NCI-H1048 (cell line): ENCODE results near the gene ARHGEF25.
"Not testable (repeated sequence)": the region's sequence is repeated elsewhere in the genome, so short reads cannot be mapped to it uniquely, and the experiment has no call there.

Experiments
- DNase-seq: peaks from one replicate; lab custom pipeline; 2025; lab: John Stamatoyannopoulos, UW

ARHGEF25 gene

DNA sequence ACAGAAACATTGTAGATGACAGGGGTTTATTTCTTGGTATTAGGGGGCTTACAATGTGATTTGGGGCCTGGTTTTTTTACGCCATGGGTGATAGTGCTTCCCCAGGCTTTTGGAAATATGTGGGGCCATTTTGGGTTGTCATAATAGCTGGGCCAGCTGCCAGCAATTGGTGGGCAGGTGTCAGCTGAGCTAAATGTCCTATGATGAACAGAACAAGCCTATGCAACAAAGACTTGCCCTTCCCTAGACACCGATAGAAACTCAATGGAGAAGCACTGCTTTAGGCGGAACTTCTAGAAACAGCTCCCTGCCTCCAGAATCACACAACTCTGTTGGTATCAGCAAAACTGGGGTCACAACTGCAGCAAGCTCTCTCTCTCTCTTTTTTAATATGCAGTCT is 26.9 kb downstream of the ARHGEF25 start:
- no peak for DNase-seq

DNA sequence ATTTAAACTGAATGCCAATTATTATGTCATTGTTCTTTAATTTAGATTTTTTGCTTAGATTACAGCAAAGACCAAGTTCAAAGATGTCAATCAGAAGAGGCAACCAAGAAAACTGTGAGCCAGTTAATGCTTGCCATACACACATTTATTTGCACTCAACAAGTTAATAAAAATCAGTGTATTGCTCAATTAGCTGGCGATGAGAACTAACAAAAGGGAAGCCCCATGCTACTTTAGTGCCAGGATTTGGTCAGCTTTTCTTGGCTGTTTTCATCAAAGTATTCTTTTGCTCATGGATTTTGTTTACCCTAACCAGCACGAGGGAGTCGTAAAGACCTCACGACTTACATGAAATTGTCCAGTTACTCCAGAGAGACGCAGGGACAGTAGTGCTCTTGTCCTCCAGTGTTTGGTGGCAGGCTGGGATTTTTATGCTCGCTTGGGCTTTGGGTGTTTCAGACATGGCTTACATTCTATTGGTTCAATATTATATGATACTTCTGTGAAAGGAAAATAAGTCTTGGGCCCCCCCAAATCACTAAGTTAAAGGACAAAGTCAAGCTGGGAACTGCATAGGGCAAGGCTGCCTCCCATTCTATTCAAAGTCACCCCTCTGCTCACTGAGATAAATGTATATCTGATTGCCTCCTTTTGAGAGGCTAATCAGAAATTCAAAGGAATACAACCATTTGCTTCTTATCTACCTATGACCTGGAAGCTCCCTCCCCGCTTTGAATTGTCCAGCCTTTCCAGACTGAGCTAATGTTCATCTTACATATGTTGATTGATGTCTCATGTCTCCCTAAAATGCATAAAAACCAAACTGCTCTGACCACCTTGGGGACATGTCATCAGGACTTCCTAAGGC is 29.2 kb downstream of the ARHGEF25 start:
- DNase-seq = no peak

DNA sequence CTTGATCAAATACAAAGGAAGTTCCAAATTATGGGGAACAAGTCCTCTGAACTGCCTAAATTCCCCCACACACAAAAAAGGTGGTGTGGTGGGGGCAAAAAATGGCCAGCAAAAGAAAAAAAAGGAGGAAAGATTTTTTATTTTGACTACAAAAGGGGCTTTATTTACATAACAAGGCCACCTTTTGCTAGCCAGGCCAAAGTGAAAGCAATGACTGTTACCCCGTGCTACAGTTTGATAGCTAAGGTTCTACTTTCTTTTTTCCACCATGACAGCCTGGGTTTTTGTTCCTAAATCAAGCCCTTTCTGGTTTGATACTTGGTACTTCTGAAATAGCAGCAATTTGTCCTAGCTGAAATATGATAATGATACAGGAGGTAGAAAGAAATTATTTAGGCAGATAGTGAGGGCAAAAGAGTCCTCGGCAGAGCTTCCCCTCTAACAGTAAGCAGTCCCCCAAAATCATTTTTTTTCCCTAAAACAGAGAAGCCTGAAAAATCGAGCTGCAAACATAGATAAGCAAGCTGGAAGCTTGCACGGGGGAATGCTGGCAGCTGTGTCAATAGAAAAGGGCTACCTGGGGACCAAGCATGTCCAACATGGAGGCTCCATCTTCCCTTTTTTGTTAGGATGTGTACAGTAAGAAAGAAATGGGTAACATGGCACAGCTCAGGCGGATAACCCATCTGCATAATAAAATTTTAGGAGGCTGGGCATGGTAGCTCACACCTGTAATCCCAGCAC is 30.6 kb downstream of the ARHGEF25 start:
- no peak for DNase-seq

DNA sequence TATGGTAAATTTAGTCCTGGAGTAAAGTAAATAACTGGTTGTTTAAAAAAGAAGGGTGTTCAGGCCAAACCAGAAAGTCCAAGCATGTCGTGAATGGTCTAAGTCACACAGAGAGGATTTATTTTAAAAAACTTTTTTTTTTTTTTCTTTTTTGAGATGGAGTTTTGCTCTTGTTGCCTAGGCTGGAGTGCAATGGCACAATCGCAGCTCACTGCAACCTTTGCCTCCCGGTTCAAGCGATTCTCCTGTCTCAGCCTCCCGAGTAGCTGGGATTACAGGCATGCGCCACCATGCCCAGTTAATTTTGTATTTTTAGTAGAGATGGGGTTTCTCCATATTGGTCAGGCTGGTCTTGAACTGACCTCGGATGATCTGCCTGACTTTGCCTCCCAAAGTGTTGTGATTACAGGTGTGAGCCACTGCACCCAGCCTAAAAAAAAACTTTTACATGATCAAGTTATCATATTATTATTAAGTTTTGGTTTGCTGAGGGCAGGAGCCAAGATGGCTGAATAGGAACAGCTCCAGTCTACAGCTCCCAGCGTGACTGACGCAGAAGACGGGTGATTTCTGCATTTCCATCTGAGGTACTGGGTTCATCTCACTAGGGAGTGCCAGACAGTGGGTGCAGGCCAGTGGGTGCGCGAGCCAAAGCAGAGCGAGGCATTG is 34.9 kb downstream of the ARHGEF25 start:
- not testable (repeated sequence) for DNase-seq

DNA sequence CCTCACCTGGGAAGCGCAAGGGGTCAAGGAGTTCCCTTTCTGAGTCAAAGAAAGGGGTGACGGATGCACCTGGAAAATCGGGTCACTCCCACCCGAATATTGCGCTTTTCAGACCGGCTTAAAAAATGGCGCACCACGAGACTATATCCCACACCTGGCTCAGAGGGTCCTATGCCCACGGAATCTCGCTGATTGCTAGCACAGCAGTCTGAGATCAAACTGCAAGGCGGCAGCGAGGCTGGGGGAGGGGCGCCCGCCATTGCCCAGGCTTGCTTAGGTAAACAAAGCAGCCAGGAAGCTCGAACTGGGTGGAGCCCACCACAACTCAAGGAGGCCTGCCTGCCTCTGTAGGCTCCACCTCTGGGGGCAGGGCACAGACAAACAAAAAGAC is 35.4 kb downstream of the ARHGEF25 start:
- DNase-seq = not testable (repeated sequence)

DNA sequence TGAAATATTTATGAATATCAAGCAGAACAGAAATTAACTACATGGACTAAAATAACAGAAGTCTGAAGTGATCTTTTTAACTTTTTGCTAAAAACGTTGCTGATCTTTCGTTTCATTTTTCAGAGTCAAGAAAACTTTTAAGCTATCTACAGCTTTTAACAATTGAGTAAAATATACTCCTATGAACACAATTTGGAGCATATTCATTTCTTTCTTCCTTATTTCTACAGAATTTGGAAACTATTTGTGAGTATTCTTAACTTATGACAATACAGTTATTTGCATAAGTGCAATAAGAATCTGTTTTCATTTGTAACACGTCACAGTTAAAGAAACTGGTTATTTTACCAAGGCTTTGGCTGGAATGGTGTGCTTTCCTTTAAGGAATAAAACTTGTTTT is 42.8 kb downstream of the ARHGEF25 start:
- DNase-seq = no peak

DNA sequence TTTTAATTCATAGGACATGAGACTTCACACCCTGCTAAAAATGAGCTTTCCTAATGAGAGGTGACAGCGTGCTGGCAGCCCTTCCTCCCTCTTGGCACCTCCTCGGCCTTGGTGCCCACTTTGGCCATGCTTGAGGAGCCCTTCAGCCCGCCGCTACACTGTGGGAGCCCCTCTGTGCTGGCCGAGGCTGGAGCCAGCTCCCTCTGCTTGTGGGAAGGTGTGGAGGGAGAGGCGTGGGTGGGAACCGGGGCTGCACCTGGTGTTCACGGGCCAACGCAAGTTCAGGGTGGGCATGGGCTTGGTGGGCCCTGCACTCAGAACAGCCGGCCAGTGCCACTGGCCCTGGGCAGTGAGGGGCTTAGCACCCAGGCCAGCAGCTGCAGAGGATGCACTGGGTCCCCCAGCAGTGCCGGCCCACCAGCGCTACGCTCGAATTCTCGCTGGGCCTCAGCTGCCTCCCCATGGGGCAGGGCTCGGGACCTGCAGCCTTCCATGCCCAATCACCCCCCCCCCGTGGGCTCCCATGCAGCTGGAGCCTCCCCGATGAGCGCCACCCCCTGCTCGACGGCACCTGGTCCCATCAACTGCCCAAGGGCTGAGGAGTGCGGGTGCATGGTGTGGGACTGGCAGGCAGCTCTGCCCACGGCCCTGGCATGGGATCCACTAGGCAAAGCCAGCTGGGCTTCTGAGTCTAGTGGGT is 44.5 kb downstream of the ARHGEF25 start:
- no peak for DNase-seq

DNA sequence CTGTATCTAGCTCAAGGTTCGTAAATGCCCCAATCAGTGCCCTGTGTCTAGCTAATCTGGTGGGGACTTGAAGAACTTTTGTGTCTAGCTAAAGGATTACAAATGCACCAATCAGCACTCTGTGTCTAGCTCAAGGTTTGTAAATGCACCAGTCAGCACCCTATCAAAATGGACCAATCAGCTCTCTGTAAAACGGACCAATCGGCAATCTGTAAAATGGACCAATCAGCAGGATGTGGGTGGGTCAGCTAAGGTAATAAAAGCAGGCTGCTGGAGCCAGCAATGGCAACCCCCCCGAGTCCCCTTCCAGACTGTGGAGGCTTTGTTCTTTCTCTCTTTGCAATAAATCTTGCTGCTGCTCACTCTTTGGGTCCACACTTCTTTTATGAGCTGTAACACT is 45.2 kb downstream of the ARHGEF25 start:
- not testable (repeated sequence) for DNase-seq

DNA sequence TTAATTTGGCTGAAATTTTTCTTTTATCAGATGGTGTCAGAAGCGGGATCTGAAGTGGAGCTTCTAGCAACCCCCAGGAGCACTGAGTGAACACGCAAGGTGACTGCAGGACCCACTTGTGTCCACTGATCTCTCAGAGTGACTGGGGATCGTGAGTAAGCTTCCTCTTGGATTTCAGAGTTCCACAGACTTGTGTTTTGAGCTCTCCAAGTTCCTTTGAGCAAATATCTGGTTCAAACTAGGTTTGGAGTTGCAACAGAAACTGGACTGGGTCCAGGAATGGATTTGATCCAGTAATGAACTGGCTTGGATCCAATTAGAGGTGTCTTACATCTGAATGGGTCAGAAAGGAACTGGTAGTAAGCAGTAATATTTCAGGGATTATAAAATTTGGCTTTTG is 46.5 kb downstream of the ARHGEF25 start:
- no peak for DNase-seq

DNA sequence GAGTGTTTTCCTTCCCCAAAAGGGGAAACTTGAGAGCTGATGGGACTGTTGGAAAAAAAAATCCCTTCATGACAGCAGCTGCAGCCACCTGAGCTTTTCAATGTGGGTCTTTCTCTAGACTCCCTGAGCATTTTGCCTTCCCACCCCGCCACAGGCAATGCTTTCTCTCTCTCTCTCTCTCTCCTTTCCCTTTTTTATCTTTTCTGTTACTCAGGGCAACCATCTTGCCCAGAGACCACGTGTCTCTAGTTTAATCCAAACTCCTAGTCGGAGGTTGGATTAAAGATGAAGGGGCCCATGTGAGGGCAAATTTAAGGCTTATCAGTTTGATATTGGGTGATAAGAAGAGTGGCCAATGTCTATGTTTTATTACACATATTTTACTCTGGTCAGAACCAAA is 47.7 kb downstream of the ARHGEF25 start:
- DNase-seq = no peak

DNA sequence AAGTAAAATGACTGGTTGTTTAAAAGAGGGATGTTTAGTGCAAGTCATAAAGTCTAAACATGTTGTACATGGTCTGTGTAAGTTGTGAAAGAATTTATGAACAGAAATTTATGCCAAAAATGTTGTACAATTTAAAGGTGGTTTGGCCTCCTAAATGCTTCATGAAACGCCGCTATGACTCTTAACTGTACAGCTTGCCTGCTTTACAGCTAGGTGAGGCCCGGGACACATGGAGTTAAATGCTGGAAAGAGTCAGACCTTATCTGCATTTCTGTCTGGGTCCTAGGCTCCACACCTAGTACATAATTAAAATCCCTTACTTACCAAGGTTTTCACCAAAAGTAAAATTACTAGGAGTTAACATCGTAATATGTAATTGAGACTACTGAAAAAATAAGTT is 50.1 kb downstream of the ARHGEF25 start:
- no peak for DNase-seq

DNA sequence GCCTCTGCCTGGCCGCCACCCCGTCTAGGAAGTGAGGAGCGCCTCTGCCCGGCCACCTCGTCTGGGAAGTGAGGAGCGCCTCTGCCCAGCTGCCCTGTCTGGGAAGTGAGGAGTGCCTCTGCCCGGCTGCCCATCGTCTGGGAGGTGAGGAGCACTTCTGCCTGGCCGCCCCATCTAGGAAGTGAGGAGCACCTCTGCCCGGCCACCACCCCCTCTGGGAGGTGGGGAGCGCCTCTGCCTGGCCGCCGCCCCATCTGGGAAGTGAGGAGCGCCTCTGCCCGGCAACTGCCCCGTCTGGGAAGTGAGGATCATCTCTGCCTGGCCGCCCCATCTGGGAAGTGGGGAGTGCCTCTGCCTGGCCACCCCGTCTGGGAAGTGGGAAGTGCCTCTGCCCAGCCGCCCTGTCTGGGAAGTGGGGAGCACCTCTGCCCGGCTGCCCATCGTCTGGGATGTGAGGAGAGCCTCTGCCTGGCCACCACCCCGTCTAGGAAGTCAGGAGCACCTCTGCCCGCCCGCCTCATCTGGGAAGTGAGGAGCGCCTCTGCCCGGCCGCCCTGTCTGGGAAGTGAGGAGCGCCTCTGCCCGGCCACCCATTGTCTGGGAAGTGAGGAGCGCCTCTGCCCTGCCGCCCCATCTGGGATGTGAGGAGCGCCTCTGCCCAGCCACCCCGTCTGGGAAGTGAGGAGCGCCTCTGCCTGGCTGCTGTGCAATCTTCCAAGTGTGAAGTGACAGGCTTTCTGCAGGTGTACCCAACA is 54.0 kb downstream of the ARHGEF25 start:
- not testable (repeated sequence) for DNase-seq
